Astrocyte of the cerebellum (primary cell): ENCODE data around the gene BAK1.

ENCODE experiments used
- DNase-seq: peaks from one replicate; pipeline ENCODE4 v3.0.0-alpha.2; 2011; ENCODE audit warnings: low read depth
- H3K4me3 ChIP-seq: 2 replicates; pipeline ENCODE4 v1.5.1; 2011; ENCODE audit warnings: mild to moderate bottlenecking, low read depth, low read length, moderate library complexity
- in situ Hi-C: cut with HindIII; loops from 2 replicates; pipeline ENCODE4 v1.10.0; 2017; ENCODE audit warnings: low sequenced_read_pairs
- TF ChIP-seq, protein P1 (sequence below): IDR thresholded peaks from 2 replicates; pipeline ENCODE4 v1.5.1; 2012; ENCODE audit warnings: low read length, low read depth, moderate library complexity, mild to moderate bottlenecking; ENCODE audit errors: missing control alignments

The BAK1 gene

DNA sequence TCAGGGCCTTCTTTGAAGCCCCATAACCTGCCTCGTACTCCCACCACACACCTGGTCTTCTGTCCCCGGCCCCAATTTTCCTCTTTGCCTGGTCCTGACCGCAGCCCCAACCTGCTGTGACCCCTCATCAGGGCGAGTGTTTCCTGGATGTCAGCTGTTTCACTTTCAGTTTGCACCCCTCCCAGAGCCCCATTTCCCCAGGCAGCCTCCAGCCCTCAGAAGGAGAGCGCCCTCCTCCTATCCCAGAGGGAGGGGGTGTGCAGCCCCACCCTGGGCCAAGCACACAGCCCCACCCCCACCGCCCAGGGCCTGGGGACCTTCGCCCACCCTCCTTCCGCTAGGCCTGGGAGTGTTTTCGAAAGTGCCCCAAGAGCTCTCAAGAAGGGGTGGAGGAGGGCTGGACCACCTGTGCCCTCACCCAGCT lies 1.5 kb downstream of the BAK1 start:
- TF ChIP-seq, protein P1, sequence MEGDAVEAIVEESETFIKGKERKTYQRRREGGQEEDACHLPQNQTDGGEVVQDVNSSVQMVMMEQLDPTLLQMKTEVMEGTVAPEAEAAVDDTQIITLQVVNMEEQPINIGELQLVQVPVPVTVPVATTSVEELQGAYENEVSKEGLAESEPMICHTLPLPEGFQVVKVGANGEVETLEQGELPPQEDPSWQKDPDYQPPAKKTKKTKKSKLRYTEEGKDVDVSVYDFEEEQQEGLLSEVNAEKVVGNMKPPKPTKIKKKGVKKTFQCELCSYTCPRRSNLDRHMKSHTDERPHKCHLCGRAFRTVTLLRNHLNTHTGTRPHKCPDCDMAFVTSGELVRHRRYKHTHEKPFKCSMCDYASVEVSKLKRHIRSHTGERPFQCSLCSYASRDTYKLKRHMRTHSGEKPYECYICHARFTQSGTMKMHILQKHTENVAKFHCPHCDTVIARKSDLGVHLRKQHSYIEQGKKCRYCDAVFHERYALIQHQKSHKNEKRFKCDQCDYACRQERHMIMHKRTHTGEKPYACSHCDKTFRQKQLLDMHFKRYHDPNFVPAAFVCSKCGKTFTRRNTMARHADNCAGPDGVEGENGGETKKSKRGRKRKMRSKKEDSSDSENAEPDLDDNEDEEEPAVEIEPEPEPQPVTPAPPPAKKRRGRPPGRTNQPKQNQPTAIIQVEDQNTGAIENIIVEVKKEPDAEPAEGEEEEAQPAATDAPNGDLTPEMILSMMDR = no peak
- in situ Hi-C loops = no loop called here
- peak overlapping the region; percentile 62 for H3K4me3 ChIP-seq
- DNase-seq = no peak

DNA sequence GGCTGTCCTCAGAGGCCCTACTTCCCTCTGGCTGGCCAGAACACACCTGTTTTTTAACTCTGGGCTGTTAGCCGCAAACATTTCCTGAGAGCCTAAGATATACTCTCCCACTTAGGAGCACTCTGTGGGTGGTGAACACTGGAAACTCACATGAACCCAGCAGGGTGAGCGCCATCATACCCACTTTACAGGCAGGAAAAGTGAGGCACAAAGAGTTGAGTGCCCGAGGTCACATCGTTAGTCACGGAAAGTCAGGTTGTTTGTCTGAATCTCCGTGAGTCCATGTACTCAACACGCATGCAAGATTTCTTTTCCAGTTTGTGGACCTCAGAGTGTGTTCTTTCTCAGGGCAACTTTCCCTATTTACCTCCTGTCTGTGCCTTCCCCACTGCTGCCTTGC lies 1.9 kb downstream of the BAK1 start:
- TF ChIP-seq, protein P1 = no peak
- H3K4me3 ChIP-seq = no peak overlapping the region
- no peak for DNase-seq
- in situ Hi-C loops = no loop called here

DNA sequence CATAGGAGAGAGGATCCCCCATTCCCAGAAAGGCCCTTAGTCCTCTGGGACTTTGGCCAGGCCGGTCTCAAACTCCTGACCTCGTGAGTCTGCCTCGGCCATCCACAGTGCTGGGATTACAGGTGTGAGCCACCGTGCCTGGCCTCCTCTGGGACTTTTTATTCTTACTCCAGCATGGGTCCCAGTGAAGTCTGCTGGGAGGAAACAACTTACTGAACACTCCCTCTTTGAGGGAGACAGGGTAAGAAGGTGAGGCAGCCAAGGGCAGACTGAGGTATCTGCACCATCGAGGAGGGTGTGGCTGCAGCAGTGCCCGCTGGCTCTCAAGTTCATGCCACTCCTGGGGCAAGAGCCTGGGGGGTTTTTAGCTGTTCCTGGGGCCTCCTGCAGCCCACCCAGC lies 2.4 kb downstream of the BAK1 start:
- DNase-seq = no peak
- TF ChIP-seq, protein P1 = no peak
- H3K4me3 ChIP-seq = no peak overlapping the region
- in situ Hi-C loops = no loop called here

DNA sequence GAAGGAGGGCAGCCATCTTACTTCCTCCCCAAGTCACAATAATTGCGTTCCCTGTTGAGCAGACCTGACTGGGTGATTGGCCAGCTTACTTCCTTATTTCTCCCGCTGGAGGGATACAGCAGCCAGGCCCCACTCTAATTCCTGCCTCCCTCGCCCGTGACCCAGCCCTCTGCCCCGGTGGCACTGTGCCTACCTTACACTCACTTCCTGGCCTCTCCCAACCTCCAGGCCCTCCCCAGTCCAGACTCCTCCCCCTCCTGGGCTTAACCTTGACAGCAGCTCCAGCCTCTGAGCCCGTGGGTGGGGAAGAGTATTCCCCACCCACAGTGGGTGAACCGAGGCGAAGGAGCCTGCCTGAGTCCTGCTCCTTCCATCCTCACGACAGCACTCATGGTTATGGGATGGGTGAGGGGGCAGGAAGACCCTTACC lies 3.0 kb downstream of the BAK1 start:
- no peak overlapping the region for H3K4me3 ChIP-seq
- TF ChIP-seq, protein P1 = no peak
- no peak for DNase-seq
- in situ Hi-C loops = no loop called here

DNA sequence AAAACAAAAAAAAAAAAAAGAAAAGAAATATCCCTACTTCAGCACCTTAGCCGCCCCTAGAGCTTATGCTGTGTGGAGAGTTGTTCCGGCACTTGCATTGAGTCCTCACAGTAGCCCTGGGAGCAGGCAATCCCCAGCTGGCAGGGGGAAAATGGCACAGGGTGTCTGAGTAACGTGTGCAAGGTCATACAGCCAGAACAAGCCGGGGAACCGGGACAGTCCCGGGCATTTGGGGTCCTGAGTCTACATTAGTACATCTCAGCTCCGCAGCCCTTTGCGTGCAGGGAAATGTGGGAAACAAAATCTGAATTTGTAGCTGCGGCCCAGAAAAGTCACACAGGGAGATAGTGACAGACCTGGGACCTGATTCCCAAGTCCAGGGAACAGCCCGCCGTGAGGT lies 3.4 kb downstream of the BAK1 start:
- in situ Hi-C loops = no loop called here
- no peak for DNase-seq
- TF ChIP-seq, protein P1 = no peak
- H3K4me3 ChIP-seq = no peak overlapping the region

DNA sequence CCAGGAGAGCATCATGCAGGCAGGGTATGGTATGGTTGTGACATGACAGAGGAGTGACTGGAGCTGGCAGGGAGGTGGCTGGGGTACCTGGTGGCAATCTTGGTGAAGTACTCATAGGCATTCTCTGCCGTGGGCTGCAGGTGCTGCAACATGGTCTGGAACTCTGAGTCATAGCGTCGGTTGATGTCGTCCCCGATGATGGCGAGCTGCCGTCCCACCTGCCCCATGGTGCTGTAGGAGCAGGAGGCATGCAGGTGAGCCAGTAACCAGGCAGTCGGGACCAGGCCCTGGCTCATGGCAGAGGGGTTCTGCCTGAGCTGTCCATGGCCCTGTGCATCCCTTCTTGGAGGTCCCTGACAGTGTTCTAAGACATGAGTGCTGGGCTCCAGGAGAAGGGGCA lies 4.9 kb downstream of the BAK1 start:
- TF ChIP-seq, protein P1 = no peak
- no peak for DNase-seq
- in situ Hi-C loops = no loop called here

More for the DNA sequence above, 4.9 kb downstream of the BAK1 start:
- H3K4me3 ChIP-seq = no peak overlapping the region
